ENCODE data around the gene MPRIP.

Gene MPRIP

GRCh38 chr17:17091276-17091675 is 49.0 kb downstream of the MPRIP start:
- no peaks in the 10 kb centered on the region for H3K27me3 Mint-ChIP-seq
- peaks cover 4% of the 10 kb centered on the region for H3K36me3 Mint-ChIP-seq
- no peak overlapping the region for H3K4me3 Mint-ChIP-seq
- no peak overlapping the region for H3K27ac Mint-ChIP-seq
- H3K9me3 Mint-ChIP-seq = no peaks in the 10 kb centered on the region
- peaks cover 55% of the 10 kb centered on the region for H3K4me1 Mint-ChIP-seq

GRCh38 chr17:17091856-17092756 is 49.8 kb downstream of the MPRIP start:
- Mint-ChIP-seq H3K4me1 (peaks cover 49% of the 10 kb centered on the region), H3K27me3 (no peaks in the 10 kb centered on the region), H3K27ac (no peak overlapping the region), H3K4me3 (no peak overlapping the region), H3K36me3 (peaks cover 2% of the 10 kb centered on the region), H3K9me3 (no peaks in the 10 kb centered on the region)

GRCh38 chr17:17093764-17094163 is 51.5 kb downstream of the MPRIP start:
- no peak overlapping the region for H3K4me3 Mint-ChIP-seq

DNA sequence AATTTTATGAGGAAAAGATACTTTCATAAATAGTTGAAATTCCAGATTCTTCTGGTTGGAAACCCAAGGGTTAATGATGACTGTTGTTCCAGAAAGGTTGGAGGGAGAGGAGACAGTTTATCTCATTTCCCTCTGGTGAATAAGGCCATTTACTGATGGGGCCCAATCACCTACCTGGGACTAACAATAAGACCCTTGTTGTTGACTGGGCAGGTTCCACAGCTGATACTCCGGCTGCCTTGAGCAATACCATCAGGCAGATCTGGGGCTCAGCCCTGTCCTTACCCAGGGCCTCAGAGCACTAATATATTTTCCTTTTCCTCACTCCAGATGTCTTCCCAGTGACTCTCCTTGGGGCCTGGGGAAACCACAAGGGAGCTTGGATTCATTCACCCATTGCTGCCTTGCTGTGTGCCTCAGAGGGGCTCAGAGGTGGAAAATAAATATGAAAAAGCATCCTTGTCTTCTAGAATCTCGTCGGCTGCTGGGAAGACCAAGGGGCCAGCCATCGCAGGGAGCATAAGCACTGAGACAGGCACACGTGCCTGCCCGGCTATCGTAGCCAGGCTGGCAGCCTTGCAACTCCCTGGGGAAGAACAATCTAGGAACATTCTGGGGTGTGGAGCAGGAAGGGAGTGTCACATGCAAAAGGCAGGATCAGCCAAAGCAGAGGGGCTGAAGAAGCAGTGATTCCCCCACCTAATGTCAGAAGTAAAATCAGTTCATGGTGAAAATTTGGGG is 54.4 kb downstream of the MPRIP start:
- Mint-ChIP-seq H3K36me3 (no peaks in the 10 kb centered on the region), H3K4me1 (peaks cover 21% of the 10 kb centered on the region), H3K27me3 (no peaks in the 10 kb centered on the region), H3K9me3 (no peaks in the 10 kb centered on the region), H3K27ac (no peak overlapping the region), H3K4me3 (no peak overlapping the region)

More at GRCh38 chr17:17093764-17094163, 51.5 kb downstream of the MPRIP start:
- H3K27me3 Mint-ChIP-seq = no peaks in the 10 kb centered on the region
- H3K9me3 Mint-ChIP-seq = no peaks in the 10 kb centered on the region
- H3K4me1 Mint-ChIP-seq = peaks cover 33% of the 10 kb centered on the region
- peak overlapping the region; percentile 4 for H3K27ac Mint-ChIP-seq
- no peaks in the 10 kb centered on the region for H3K36me3 Mint-ChIP-seq

DNA sequence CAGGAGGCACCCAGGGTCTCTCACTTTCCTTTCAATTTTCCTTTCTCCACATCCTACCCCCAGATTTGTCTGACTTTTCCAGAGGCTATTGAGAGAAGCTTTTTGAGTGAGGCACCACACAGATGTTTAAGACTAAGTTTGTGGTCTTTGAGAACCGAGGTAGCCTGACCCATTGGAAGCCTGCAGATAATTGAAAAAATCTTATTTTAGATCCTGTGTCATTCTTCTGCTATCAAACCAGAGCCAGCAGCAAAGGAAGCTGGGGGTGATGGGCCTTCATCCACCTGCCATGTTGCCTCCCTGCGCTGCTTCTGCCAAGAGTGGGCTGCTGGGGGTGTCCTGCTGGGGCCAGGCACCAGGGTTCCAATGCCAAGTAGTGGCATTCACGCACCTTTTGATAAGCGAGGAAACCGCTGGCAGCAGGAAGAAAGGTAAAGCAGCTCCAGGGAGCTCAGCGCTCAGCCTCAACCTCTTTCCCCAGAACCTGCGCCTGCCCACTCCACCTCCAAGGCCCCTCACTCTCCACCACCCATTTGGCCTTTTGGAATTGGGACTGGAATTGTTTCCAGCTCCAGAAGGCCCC is 55.6 kb downstream of the MPRIP start:
- peaks cover 21% of the 10 kb centered on the region for H3K4me1 Mint-ChIP-seq
- H3K9me3 Mint-ChIP-seq = no peaks in the 10 kb centered on the region
- no peak overlapping the region for H3K4me3 Mint-ChIP-seq
- no peaks in the 10 kb centered on the region for H3K27me3 Mint-ChIP-seq
- no peak overlapping the region for H3K27ac Mint-ChIP-seq
- H3K36me3 Mint-ChIP-seq = no peaks in the 10 kb centered on the region

DNA sequence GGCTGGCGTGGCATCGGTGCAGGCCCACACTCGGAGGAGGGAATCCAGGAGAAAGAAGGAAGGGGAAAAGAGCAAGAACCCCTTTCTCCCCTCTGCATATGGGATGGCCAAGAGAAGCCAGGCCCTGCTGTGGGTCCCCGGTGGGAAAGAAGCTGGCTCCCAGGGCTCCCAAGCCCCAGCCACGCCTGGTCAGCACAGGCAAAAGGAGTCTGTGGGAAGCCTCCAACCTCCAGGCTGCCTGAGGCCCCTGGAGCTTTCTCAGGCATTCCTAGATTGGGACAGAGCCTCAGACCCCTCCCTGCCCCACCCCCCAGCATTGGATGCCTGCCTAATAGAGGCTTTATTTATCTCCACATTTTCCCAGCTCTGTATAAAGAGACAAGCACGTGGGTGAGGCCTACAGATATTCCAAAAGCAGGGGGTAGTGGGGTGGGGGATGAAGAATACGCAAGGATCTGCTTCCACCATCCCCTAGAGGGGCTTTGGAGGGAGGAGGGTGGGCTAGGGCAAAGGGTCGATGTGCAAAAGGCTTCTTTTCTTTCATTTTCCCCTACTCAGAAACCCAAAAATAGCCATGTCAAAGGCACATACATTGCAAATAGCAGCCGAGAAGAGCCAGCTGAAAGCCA is 56.4 kb downstream of the MPRIP start:
- Mint-ChIP-seq H3K27ac (no peak overlapping the region), H3K27me3 (no peaks in the 10 kb centered on the region), H3K4me3 (no peak overlapping the region), H3K9me3 (no peaks in the 10 kb centered on the region), H3K36me3 (no peaks in the 10 kb centered on the region), H3K4me1 (peaks cover 14% of the 10 kb centered on the region)

DNA sequence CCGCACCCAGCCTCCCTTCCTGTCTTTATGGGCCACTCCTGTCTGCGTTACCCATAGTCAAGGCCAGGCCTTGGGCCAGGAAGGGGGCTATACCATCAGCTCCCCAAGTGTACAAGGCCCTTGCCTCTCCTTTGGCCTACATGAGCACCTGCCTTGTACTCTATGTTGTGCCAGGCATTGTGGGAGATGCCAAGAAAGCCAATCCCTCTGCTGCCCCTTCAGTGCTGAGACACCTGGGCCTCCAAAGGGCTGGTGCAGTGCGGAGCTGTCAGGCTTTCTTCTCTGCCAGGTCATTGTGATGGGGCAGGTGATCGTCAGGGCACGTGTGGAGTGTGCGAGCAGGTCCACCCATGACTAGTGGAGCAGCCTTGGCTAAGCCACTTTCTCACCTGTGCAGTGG is 59.9 kb downstream of the MPRIP start:
- peaks cover 20% of the 10 kb centered on the region for H3K4me1 Mint-ChIP-seq
- no peaks in the 10 kb centered on the region for H3K9me3 Mint-ChIP-seq
- no peak overlapping the region for H3K4me3 Mint-ChIP-seq
- H3K36me3 Mint-ChIP-seq = no peaks in the 10 kb centered on the region
- no peak overlapping the region for H3K27ac Mint-ChIP-seq
- H3K27me3 Mint-ChIP-seq = no peaks in the 10 kb centered on the region

DNA sequence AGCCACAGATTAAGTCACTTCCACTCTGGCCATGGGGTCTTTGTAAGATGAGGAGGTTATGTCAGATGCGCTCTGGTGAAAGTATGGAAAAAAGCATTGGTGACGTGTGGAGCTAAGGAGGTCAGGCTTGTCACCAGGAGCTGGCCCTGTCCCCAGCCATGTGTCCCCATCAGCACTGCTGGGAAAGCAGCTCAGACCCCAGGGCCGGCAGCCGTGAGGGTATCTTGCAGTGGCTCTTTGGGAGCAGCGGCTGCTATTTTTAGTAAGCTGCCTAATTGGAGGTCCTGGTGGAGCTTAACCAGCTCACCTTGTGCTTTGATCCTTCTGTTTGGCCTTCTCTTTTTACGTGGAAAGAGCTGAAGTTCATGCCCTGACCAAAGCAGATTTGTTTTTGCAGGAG is 60.9 kb downstream of the MPRIP start:
- Mint-ChIP-seq H3K4me3 (no peak overlapping the region), H3K9me3 (no peaks in the 10 kb centered on the region), H3K27me3 (no peaks in the 10 kb centered on the region), H3K36me3 (no peaks in the 10 kb centered on the region), H3K27ac (no peak overlapping the region), H3K4me1 (peaks cover 30% of the 10 kb centered on the region)

- Mint-ChIP-seq H3K9me3 (no peaks in the 10 kb centered on the region), H3K27ac (no peak overlapping the region), H3K27me3 (no peaks in the 10 kb centered on the region), H3K36me3 (no peaks in the 10 kb centered on the region), H3K4me1 (peaks cover 38% of the 10 kb centered on the region), H3K4me3 (no peak overlapping the region)
These were observed 61.8 kb downstream of the MPRIP start for GRCh38 chr17:17104036-17104435.

DNA sequence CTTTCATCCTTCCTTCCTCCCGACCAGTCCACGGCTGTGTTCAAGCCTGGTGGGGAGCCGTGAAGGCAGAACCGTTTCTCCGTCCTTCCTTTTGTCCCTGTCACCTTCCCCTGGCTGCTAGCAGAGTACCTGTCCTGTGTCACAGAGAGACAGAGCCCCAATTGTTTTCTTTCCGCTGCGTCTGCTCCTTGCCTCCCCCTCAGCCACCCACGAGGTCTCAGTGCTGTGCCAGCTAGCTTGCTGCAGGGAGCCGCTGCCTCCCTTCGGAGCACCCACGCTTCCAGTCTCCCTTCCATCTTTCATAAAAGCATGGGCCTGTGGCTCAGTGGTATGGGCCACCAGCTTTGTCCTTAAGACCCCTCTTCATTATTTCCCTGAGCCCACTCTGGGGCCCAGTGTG is 62.2 kb downstream of the MPRIP start:
- Mint-ChIP-seq H3K4me3 (no peak overlapping the region), H3K36me3 (no peaks in the 10 kb centered on the region), H3K27me3 (no peaks in the 10 kb centered on the region), H3K9me3 (no peaks in the 10 kb centered on the region), H3K4me1 (peaks cover 43% of the 10 kb centered on the region), H3K27ac (no peak overlapping the region)

DNA sequence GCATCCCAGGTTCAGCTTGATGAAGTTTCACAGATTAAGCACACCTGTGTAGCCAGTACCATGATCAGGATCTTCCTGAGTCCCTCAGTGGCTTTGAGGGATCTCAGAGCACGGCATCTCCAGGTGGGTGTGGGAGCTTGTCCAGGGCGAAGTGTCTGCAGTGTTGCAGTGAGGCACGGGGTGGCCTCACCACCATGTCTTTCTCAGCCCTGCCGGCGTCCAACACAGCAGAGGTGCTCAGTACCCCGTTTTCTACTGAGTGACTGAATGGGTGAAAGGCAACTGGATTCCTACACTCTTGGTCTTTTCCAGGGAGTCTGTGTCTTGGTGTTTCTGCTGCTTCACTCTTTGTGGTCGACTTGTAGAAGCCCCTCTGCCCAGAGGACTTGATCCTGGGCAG is 63.7 kb downstream of the MPRIP start:
- no peaks in the 10 kb centered on the region for H3K27me3 Mint-ChIP-seq
- no peak overlapping the region for H3K27ac Mint-ChIP-seq
- peaks cover 58% of the 10 kb centered on the region for H3K4me1 Mint-ChIP-seq
- no peaks in the 10 kb centered on the region for H3K36me3 Mint-ChIP-seq
- no peak overlapping the region for H3K4me3 Mint-ChIP-seq
- H3K9me3 Mint-ChIP-seq = no peaks in the 10 kb centered on the region

DNA sequence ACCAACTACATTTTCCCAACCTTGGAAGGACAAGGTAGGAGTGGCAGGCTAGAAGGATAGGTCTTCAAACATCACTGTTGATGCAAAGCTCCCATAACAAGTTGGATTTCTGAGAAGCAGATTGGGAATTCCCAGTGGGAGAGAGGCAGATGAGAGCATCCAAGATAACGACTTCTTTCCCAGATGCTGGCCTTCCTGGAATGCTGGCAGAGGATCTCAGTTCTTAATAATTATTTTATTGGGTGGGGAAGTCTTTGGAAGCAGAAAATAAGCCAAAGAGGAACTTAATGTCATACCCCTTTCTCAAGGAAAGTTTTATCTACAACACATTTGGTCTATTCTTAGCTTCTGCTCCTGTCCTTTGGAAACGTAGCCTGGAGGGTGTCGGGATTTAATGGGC is 64.5 kb downstream of the MPRIP start:
- Mint-ChIP-seq H3K4me3 (no peak overlapping the region), H3K9me3 (no peaks in the 10 kb centered on the region), H3K4me1 (peaks cover 64% of the 10 kb centered on the region), H3K27ac (peak overlapping the region; percentile 59), H3K27me3 (no peaks in the 10 kb centered on the region), H3K36me3 (no peaks in the 10 kb centered on the region)

DNA sequence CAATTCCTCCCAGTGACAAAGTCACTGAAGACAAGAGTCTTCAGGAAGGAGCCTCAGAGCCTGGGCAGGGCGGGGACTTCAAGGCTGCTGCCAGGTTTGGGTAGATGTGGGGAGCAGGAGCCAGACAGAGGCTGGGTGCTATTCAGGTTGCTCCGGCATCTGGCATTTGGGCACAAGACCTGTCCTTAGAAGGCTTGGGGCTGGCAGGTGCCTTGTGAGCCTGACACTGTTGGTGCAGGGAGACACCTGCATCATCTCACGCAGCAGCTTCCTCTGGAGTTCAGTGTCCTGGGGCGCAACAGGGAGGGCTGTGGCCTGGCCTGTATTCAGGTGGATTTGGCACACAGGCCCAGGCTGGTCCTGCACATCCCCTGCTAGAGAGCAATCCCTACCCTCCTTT is 65.0 kb downstream of the MPRIP start:
- Mint-ChIP-seq H3K4me3 (no peak overlapping the region), H3K27ac (no peak overlapping the region), H3K9me3 (no peaks in the 10 kb centered on the region), H3K4me1 (peaks cover 70% of the 10 kb centered on the region), H3K27me3 (no peaks in the 10 kb centered on the region), H3K36me3 (no peaks in the 10 kb centered on the region)

- Mint-ChIP-seq H3K27ac (peak overlapping the region; percentile 70), H3K9me3 (no peaks in the 10 kb centered on the region), H3K4me3 (no peak overlapping the region), H3K4me1 (peaks cover 70% of the 10 kb centered on the region), H3K27me3 (no peaks in the 10 kb centered on the region), H3K36me3 (no peaks in the 10 kb centered on the region)
These were observed 65.7 kb downstream of the MPRIP start for GRCh38 chr17:17107891-17108431.

DNA sequence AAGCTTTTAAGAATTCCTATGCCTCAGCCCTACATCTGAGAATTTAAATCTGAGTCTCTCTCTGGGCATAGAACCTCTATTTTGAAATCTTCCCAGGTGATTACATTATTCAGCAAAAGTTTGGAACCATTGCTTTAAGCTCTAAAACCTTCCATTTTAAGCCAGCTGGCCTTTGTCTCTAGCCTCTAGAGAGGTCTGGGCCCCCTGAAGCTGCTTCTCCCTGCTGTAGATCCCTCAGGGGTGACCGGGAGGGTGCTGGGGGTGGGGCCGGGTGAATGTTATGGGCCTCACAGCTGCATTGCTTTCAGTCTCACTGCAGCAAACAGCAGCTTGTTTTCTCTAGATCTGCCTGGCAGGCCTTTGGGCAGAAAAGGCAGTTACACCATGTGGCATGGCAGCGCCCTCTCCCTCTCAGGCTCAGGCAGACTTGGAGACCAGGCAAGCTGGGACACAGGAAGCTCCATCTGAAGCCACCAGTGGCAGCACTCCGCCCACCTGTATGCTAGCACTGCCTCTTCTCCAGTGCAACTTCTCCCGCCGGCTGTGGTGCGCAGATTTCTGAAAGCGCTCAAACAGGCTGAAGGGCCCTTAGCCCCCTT is 66.3 kb downstream of the MPRIP start:
- Mint-ChIP-seq H3K9me3 (no peaks in the 10 kb centered on the region), H3K4me3 (peak overlapping the region; percentile 56), H3K27me3 (no peaks in the 10 kb centered on the region), H3K36me3 (no peaks in the 10 kb centered on the region), H3K4me1 (peaks cover 75% of the 10 kb centered on the region), H3K27ac (peak overlapping the region; percentile 70)

All from activated naive CD4-positive, alpha-beta T cell treated with anti-CD3 and anti-CD28 coated beads, Interleukin-2, amount 50 U/mL, for 24 hours (primary cell).